Stimulated activated CD8-positive, alpha-beta memory T cell treated with anti-CD3 and anti-CD28 coated beads, Interleukin-7, amount 100 ng/mL, for 4 hours (primary cell): ENCODE data around the gene TCEAL7.

Experiments used
- DNase-seq, 2 donors: peaks; one replicate each; pipeline ENCODE4 v3.0.0-alpha.2; 2020; ENCODE audit warnings: low read depth in 2 of 2

Gene TCEAL7

DNA sequence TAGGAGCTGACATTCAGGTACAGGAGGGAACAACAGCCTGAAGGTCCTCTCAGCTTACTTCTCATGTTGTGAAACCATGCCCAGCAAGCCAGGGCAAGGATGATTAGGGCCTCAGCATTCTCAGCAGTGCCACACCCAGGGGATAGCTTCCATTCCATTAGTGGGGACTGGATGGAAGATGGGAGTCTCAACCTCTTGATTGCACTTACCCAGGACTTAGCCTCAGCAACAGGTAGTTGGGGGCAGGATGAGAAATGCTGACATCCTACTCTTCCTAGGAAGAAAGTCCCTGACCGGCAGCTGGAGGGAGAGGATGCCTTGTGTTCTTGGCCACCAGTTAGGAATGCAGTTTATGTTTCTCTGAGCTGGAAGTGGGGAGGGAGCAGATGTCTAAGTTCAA lies 37.5 kb downstream of the TCEAL7 start:
- DNase-seq: no peak

DNA sequence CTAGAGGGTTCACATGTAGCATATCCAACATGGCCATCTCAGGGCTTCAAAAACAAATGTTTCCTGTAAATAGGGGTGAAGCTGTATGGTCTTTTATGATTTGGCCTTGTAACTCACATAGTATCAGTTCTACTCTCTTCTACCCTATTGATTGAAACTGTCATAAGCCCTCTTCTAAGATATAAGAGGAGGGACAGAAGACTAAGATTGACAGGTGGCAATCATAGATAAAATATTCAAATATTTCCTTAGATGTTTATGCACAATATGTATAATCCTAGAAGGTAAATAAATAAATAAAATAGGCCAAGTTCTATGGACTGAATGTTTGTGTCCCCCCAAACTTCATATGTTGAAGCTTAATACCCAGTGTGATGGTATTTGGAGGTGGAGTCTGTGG lies 39.4 kb downstream of the TCEAL7 start:
- no peak for DNase-seq

DNA sequence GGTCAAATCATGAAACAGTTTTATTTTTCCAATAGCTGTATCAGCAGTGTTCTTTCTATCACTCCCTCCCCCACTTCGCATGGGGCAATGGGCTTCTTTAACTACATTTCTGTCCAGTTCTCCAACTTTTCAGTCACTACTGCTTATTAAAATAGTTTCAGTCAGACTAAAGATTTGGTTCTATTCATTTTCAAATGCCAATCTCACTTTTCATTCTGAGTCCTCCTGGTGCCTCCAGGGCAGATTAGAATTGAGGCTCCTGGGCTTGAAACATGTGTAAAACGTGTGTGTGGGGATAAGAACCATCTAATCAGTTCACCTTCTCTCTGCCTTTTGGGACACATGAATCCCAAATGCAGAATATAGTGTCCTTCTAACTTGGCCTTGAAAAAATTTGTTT lies 42.8 kb downstream of the TCEAL7 start:
- DNase-seq: no peak

DNA sequence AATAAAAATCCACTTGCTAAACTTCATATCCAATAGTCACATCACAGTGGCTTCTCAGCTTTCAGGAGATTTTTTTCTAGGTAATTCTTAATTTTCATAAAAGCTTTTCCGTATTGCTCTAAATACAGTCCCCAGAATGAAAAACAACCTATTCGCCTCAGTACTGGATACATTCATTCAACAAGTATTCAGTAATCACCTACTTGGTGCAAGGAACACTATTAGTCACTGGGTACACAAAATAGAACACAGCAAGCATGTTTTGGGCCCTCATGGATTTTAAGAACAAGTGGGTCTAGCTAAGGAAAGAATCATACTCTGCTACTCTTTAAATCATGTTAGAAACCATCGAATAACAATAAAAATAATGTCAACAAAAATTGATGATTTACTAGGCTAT lies 43.5 kb downstream of the TCEAL7 start:
- no peak for DNase-seq

DNA sequence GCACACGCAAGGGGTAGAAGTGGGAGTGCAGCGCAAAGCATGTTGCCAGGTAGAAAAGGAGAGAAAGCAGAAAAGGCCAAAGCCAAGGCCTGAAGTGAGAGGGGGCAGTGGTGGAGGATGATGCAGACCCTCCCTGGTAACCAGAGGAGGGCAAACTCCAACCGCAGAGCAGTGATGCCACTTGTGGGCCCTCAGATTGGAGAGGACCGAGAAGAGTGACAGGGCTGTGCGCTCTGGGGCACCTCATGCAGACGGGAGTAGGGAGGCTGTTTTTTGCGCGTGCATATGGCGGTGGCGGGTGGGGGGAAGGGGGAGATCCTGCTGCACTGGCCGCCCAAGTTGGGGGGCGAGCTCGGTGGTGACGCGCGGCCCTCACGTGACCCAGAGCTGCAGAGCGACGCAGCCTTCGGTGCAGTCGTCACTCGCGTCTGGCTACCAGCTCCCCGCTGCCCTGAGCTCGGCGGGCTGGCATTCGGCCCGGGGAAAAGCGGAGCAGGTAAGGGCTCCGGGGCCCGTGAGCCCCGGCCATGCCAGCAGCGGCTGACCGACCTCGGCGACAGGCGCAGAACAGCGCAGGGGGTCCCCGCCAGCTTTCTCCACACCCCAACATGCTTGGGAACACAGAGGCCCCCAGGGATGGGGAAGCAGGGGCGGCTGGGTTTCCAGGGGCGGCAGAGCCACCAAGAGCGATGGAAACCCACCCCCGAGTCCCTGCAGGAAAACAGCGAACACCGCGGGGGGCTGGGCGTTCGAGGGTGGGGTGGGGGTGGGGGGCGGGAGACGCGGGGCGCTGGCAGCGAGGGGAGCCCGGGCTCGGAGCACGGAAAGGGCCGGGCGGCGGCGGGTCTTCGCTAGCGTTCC lies 46.3 kb downstream of the TCEAL7 start, which contains the start of gene BEX3:
Gene BEX3 (plus strand): TSS at position 421 of the 861 bp plus-strand sequence. CDS start 984 bp downstream, outside the sequence.
- DNase-seq: peak in 1 of 2 donors; percentile 5

DNA sequence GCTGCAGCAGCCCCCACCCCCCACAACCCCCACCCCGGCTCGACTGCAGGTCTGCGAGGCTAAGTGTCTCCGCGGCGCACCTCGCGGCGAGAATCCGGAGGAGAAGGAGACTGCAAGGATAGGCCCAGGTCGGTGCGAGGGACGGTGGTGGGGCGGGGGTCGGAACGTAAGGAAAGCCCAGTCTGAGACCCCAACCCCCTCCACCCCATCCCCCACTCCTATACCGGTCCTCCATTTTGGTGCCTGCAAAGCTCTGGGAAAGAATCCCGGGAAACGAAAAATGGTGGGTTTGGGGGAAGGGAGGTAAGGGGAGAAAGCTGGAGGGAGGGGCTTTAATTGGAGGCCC lies 46.9 kb downstream of the TCEAL7 start:
- no peak for DNase-seq

DNA sequence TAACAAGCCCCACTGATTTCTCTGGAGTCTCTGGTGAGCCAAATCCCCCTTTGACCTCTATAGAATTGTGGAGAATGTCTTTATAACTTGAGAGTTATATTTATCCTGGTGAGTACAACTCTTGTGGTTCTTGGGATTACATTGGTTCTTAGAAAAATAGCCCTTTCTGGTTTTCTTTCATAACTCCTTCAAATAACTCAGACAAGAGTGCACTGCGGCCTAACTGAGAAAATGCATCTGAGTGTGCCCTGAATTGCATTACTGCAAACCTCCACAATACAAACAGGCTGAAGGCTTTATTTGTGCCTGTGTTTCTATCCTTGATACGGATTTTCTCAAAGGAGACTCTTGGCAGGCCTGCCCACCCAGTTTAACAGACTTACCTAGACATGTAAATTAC lies 49.0 kb downstream of the TCEAL7 start:
- no peak for DNase-seq
